HCT116 (cell line): ENCODE results near the gene ZNF618. TPM values are rescaled to one million over a fixed set of nuclear protein-coding genes. Genes with fewer than 3 reads are reported as not detected.

Source experiments
- ATAC-seq: fragments of 200-7000 bp; cut with Tn5 transposase; 2 replicates; pipeline ENCODE4 v1.9.1; 2020; ENCODE audit warnings: mild to moderate bottlenecking, moderate library complexity
- BruUV-seq: library from RNA; stranded (reverse); fragments of 400-500 nt; replicated peaks from 2 replicates; lab custom pipeline; 2021; lab: Mats Ljungman, UMichigan
- CTCF ChIA-PET: fragments of 300-600 bp; sonication (Branson Sonifier 250); formaldehyde crosslinking; loops from one replicate; lab custom pipeline; 2021; ENCODE audit warnings: antibody characterized with exemption; lab: Charles Lee
- POLR2A ChIA-PET: fragments of 300-600, 350-600 bp; sonication (Branson Sonifier 250); formaldehyde crosslinking; loops from one replicate; lab custom pipeline; 2021; ENCODE audit warnings: antibody characterized with exemption; lab: Charles Lee
- RAD21 ChIA-PET, 2 experiments: fragments of 300-600 bp; sonication (Branson Sonifier 250); formaldehyde crosslinking; loops; one replicate each; lab custom pipeline; 2023; ENCODE audit warnings: low total read pairs in 2 of 2; ENCODE audit not compliant: uncharacterized antibody in 2 of 2, unreplicated experiment in 2 of 2, low non-redundant PET in 1 of 2; lab: Charles Lee
- DNase-seq: peaks from one replicate; pipeline ENCODE4 v3.0.0-alpha.2; 2010; ENCODE audit warnings: low read depth, low spot score
- H2AFZ ChIP-seq: fragments of 200-600 bp; shearing (Covaris generic), sonication (generic); 2 replicates; pipeline ENCODE4 v1.6.1; 2017; ENCODE audit warnings: low read depth, mixed run types, mixed read lengths, antibody characterized with exemption, low read length; ENCODE audit not compliant: poor library complexity, severe bottlenecking
- H3K27ac ChIP-seq: 2 replicates; pipeline ENCODE4 v1.5.1; 2012; ENCODE audit warnings: low read depth, low read length
- H3K27me3 ChIP-seq: fragments of 200-600 bp; sonication (generic); 2 replicates; pipeline ENCODE4 v1.6.1; 2016; ENCODE audit warnings: mixed run types, low read length, mixed read lengths; ENCODE audit not compliant: insufficient read depth
- H3K36me3 ChIP-seq, 2 experiments: fragments of 200-500 bp in 1 of 2; fragments of 200-600 bp in 1 of 2; sonication (Bioruptor generic) in 1 of 2; sonication (generic) in 1 of 2; 2 replicates each; pipeline versions ENCODE4 v1.5.1 to v1.6.1; 2014 to 2016; ENCODE audit warnings: low read length in 2 of 2, inconsistent platforms in 1 of 2, mixed read lengths in 1 of 2, mixed run types in 1 of 2; ENCODE audit not compliant: insufficient read depth in 2 of 2, control insufficient read depth in 1 of 2
- H3K4me1 ChIP-seq, 2 experiments: fragments of 200-600 bp in 1 of 2; sonication (generic) in 1 of 2; 2 replicates each; pipeline versions ENCODE4 v1.5.1 to v1.6.1; 2012 to 2017; ENCODE audit warnings: low read length in 2 of 2, inconsistent platforms in 1 of 2, mild to moderate bottlenecking in 1 of 2, mixed read lengths in 1 of 2, mixed run types in 1 of 2, moderate library complexity in 1 of 2; ENCODE audit not compliant: insufficient read depth in 2 of 2, control insufficient read depth in 1 of 2
- H3K4me2 ChIP-seq: fragments of 200-600 bp; sonication (generic); 2 replicates; pipeline ENCODE4 v1.6.1; 2017; ENCODE audit warnings: mixed run types, low read length, mixed read lengths
- H3K4me3 ChIP-seq, 2 experiments: fragments of 200-600 bp in 1 of 2; sonication (generic) in 1 of 2; replicated peaks in 1 of 2; 2 replicates each; pipeline ENCODE4 v1.5.1; 2011 to 2016; ENCODE audit warnings: low read length in 2 of 2, control low read depth in 1 of 2, low read depth in 1 of 2, mild to moderate bottlenecking in 1 of 2, mixed read lengths in 1 of 2, mixed run types in 1 of 2
- H3K79me2 ChIP-seq: fragments of 200-600 bp; sonication (generic); 2 replicates; pipeline ENCODE4 v1.6.1; 2017; ENCODE audit warnings: mild to moderate bottlenecking, mixed run types, low read length, moderate library complexity, mixed read lengths; ENCODE audit not compliant: insufficient read depth
- H3K9ac ChIP-seq: fragments of 200-600 bp; sonication (generic); 2 replicates; pipeline ENCODE4 v1.6.1; 2016; ENCODE audit warnings: low read length, mixed read lengths
- H3K9me2 ChIP-seq: fragments of 200-600 bp; sonication (generic), shearing (Covaris generic); 2 replicates; pipeline ENCODE4 v1.6.1; 2017; ENCODE audit warnings: mixed run types, mild to moderate bottlenecking, moderate library complexity; ENCODE audit not compliant: insufficient read depth
- H3K9me3 ChIP-seq, 2 experiments: fragments of 200-500 bp in 1 of 2; fragments of 200-600 bp in 1 of 2; sonication (Bioruptor generic) in 1 of 2; sonication (generic) in 1 of 2; 2 replicates each; pipeline ENCODE4 v1.6.1; 2014 to 2017; ENCODE audit warnings: low read length in 2 of 2, mixed read lengths in 2 of 2, inconsistent platforms in 1 of 2, low read depth in 1 of 2, mild to moderate bottlenecking in 1 of 2, mixed run types in 1 of 2, moderate library complexity in 1 of 2; ENCODE audit not compliant: control insufficient read depth in 1 of 2, insufficient read depth in 1 of 2
- H4K20me1 ChIP-seq: fragments of 200-600 bp; sonication (generic), shearing (Covaris generic); 2 replicates; pipeline ENCODE4 v1.6.1; 2017; ENCODE audit warnings: mixed run types, mild to moderate bottlenecking, moderate library complexity; ENCODE audit not compliant: insufficient read depth
- CBX3 ChIP-seq: IDR thresholded peaks from 2 replicates; pipeline ENCODE4 v1.6.1; 2012; ENCODE audit warnings: low read depth
- CTCF ChIP-seq, 3 experiments: fragments of 200-600 bp in 1 of 3; sonication (generic) in 1 of 3; IDR thresholded peaks in 2 of 3; conservative IDR thresholded peaks in 1 of 3; 2 replicates each; pipeline ENCODE4 v1.5.1; 2012 to 2017; ENCODE audit warnings: low read depth in 2 of 3, low read length in 2 of 3, antibody characterized with exemption in 1 of 3, borderline replicate concordance in 1 of 3, control low read depth in 1 of 3, mild to moderate bottlenecking in 1 of 3, mixed read lengths in 1 of 3, mixed run types in 1 of 3, moderate library complexity in 1 of 3; ENCODE audit not compliant: insufficient read depth in 1 of 3
- ELF1 ChIP-seq: IDR thresholded peaks from 2 replicates; pipeline ENCODE4 v1.6.1; 2012; ENCODE audit warnings: low read depth, borderline replicate concordance
- EZH2phosphoT487 ChIP-seq: fragments of 200-600 bp; IDR thresholded peaks from 2 replicates; pipeline ENCODE4 v1.6.1; 2018; ENCODE audit warnings: antibody characterized with exemption, borderline replicate concordance
- FOSL1 ChIP-seq: IDR thresholded peaks from 2 replicates; pipeline ENCODE4 v1.6.1; 2012; ENCODE audit warnings: low read depth
- MAX ChIP-seq: IDR thresholded peaks from 2 replicates; pipeline ENCODE4 v1.6.1; 2012
- POLR2AphosphoS5 ChIP-seq: IDR thresholded peaks from 2 replicates; pipeline ENCODE4 v1.6.1; 2011; ENCODE audit warnings: mild to moderate bottlenecking, low read depth, low read length, moderate library complexity
- RAD21 ChIP-seq: IDR thresholded peaks from 2 replicates; pipeline ENCODE4 v1.6.1; 2012; ENCODE audit warnings: low read depth, mild to moderate bottlenecking
- REST ChIP-seq: IDR thresholded peaks from 2 replicates; pipeline ENCODE4 v1.6.1; 2012; ENCODE audit warnings: low read depth
- TCF7L2 ChIP-seq: IDR thresholded peaks from 2 replicates; pipeline ENCODE4 v1.7.0; 2011; ENCODE audit warnings: borderline replicate concordance, inconsistent platforms; ENCODE audit not compliant: insufficient read depth, insufficient read length; ENCODE audit errors: extremely low read depth
- ZBTB33 ChIP-seq: IDR thresholded peaks from 2 replicates; pipeline ENCODE4 v1.6.1; 2011; ENCODE audit warnings: mild to moderate bottlenecking, low read length, moderate library complexity; ENCODE audit not compliant: insufficient replicate concordance; ENCODE audit errors: extremely low read depth
- ZFX ChIP-seq: fragments of 450-650 bp; IDR thresholded peaks from 2 replicates; pipeline ENCODE4 v1.6.1; 2017
- ZNF274 ChIP-seq: fragments of 200-500 bp; sonication (Bioruptor generic); IDR thresholded peaks from 2 replicates; pipeline ENCODE4 v1.6.1; 2014; ENCODE audit warnings: mild to moderate bottlenecking, low read depth, low read length, inconsistent platforms
- intact Hi-C: fragments of 100-400 bp; cut with micrococcal nuclease; formaldehyde crosslinking; loops from 2 replicates; pipeline ENCODE4 v1.10.0; 2022
- total RNA-seq: library from RNA; stranded (reverse); gene quantifications from one replicate; pipeline ENCODE4 v1.2.1, GENCODE V29; 2021; ENCODE audit not compliant: unreplicated experiment

Gene ZNF618
- total RNA-seq, 1 experiment from 2014 or later = 13.5 TPM

GRCh38 chr9:113898596-113898995 is 22.5 kb downstream of the ZNF618 start:
- TF ChIP-seq CBX3 (no peak), POLR2AphosphoS5 (no peak), FOSL1 (no peak), RAD21 (no peak), MAX (no peak), REST (no peak), TCF7L2 (no peak), ZNF274 (no peak), ZFX (no peak), ZBTB33 (no peak), EZH2phosphoT487 (no peak), CTCF (IDR thresholded peaks at IDR 0.05 in 2 of 3, conservative IDR thresholded peaks at IDR 0.05 in 1 of 3; ENCODE audit: borderline replicate concordance in 1 of 3, insufficient read depth in 1 of 3, low read depth in 2 of 3, low read length in 2 of 3) (no peak), ELF1 (no peak)
- CTCF ChIA-PET = no interaction called here

More at GRCh38 chr9:113898596-113898995, 22.5 kb downstream of the ZNF618 start:
- DNase-seq = no peak
- no peaks in the 10 kb centered on the region for H4K20me1 ChIP-seq
- H3K9me3 ChIP-seq = no peaks in the 10 kb centered on the region
- H3K9ac ChIP-seq = no peak overlapping the region
- no peak overlapping the region for H2AFZ ChIP-seq
- H3K4me1 ChIP-seq = no peaks in the 10 kb centered on the region
- no peak overlapping the region for H3K27ac ChIP-seq
- no peak overlapping the region for H3K4me2 ChIP-seq
- BruUV-seq = no TSS peak
- ChIA-PET POLR2A (no interaction called here), RAD21 (no interaction called here)
- no peak for ATAC-seq
- 0 out of 2 replicates have a peak, but pooled peaks cover 6% of the 10 kb centered on the region for H3K79me2 ChIP-seq
- H3K4me3 ChIP-seq = no peak overlapping the region
- no peaks in the 10 kb centered on the region for H3K9me2 ChIP-seq
- intact Hi-C loops = loop anchor here (10.0 kb wide), 1 partner anchor 64 kb away; no protein-coding TSS in a partner anchor
- no peaks in the 10 kb centered on the region for H3K36me3 ChIP-seq
- no peaks in the 10 kb centered on the region for H3K27me3 ChIP-seq
